ENCODE measurements around the gene MACROD2.
"Not testable (repeated sequence)": the region's sequence is repeated elsewhere in the genome, so short reads cannot be mapped to it uniquely, and the experiment has no call there.

MACROD2 gene

DNA sequence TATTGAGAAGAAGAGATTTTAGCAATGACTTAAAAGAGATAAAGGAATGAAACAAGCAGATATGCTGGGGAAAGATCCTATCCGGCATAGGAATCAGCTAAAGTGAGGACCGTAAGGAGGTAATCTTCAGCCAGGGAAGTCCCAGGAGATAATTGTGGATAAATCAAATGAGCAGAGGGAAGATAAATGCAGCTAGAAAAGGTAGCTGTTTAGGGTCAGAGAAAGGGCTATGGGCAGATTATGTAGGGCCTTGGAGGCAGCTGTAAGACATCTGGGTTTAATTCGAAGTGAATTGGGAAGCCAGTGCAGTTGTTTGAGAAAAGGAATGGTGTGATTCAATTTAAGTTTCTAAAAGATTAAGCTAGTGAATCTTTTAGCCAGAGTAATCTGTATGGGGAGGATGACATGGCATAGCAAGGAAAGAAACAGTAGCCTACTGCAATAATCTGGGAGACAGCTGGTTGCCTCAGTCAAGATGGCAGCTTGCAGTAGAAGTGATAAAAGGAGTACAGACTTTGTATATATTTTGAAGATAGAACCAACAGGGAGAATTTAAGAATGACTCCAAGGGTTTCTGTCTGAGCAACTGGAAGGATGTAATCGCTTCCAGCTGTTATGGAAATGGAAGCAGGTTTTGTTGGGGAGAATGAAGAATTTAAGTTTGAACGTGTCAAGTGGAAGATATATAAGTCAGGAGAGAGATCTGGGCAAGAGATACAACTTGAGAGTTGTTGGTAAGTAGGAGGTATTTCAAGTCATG is 894.4 kb downstream of the MACROD2 start:
- DNase-seq: no peak

DNA sequence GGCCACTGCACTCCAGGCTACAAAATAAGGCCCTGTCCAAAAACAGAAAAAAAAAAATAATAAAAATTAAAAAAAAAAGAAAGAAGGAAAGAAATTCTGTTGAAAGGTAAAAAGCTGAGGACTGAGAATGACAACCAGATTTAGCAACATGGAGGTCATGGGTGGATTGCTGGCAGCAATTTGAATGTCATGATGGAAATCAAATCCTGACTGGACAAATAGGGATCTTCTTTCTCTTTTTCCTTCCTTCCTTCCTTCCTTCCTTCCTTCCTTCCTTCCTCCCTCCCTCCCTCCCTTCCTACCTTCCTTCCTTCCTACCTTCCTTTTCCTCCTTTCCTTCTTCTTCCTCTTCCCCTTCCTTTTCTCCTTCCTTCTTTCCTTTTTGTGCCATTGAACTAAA is 895.4 kb downstream of the MACROD2 start:
- DNase-seq: no peak

DNA sequence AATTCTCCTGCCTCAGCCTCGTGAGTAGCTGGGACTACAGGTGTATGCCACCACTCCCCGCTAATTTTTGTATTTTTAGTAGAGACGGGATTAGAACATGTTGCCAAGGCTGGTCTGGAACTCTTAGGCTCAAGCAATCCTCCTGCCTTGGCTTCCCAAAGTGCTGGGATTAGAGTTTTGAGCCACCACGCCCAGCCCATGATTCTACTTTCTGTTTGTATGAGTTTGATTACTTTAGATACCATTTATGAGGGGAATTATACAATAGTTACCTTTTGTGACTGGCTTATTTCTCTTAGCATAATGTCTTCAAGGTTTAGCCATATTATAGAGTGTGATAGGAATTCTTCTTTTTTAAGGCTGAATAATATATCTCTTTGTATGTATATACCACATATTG is 897.5 kb downstream of the MACROD2 start:
- no peak for DNase-seq

GRCh38 chr20:14896569-14896968 is 901.3 kb downstream of the MACROD2 start:
- DNase-seq: no peak

GRCh38 chr20:14897608-14898007 is 902.3 kb downstream of the MACROD2 start:
- no peak for DNase-seq

- no peak for DNase-seq
Measured at GRCh38 chr20:14902432-14903089, 907.2 kb downstream of the MACROD2 start.

DNA sequence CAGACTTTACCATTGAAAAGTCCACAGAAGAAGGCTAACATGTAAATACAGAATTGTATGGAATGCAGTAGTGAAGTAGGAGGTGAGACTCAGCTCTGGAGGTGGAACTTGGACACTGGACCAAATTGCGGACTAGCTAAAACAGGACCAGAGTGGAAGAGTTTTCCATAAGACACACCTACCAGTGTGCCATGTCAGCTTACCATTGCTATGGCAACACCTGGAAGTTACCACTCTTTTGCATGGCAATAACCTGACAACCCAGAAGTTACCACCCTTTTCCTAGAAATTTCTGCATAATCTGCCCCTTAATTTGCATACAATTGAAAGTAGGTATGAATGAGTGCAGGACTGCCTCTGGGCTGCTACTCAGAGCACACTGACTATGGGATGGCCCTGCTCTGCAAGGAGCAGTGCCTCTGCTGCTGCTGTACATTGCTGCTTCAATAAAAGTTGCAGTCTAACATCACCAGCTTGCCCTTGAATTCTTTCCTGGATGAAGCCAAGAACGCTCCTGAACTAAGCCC is 911.7 kb downstream of the MACROD2 start:
- no peak for DNase-seq

DNA sequence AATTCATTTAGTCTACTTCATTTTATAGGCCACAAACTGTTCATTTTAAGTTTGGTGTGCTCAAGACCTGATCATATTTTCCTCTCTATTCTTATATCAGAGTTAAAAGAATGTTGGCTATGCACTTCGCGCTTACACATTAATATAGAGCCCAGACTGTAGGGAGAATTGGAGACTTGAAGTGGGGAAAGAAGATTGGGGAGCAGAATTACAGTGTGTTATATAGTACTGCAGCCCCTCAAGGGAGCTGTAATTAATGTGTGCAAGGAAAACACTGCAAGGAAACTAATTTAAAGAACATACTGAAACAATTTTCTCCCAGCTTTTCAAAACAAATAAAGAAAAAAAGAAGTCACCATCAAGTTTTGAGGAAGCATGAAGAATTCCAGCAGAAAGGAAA is 914.8 kb downstream of the MACROD2 start:
- no peak for DNase-seq

- DNase-seq: no peak
Measured at GRCh38 chr20:14913896-14914620, 918.7 kb downstream of the MACROD2 start.

DNA sequence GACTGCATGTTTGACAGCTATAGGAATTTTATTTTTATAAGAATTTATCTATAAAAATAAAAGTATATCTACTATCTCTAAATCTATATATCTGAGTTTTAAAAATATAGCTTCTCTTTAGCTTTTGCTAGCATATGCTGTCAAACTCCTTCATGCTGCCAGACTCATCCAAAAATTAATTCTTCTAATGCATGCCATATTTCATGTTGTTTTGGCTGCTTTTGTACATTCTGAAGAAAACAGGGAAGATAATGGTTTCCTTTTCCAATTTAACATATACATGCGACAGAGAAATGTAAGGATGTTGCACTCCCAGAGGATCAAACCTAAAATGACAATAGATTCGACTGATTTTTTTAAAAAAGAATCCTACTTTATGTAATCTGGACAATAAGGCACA is 919.3 kb downstream of the MACROD2 start:
- no peak for DNase-seq

DNA sequence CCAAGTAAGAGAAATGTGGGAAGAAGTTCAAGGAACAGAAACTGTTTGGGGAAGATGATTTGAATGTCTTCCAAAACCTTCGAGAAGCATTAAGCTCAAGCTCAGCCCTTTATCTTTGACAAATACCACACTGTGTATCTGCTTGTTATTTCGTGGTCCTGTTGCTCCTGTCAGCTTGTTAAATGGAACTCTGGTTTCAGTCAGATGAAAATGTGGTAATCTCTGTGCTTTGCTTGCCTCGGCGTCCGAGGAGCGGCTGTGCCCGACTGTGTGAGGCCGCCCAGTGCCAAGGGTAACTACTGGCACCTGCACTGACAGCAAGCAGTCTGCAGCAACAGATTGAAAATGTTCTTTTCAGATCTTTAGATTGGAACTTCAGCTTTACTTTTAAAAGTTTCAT is 920.0 kb downstream of the MACROD2 start:
- DNase-seq: no peak

- no peak for DNase-seq
Measured at GRCh38 chr20:14916360-14916920, 921.1 kb downstream of the MACROD2 start.

GRCh38 chr20:14918281-14918680 is 923.0 kb downstream of the MACROD2 start:
- no peak for DNase-seq

- DNase-seq: no peak
Measured at GRCh38 chr20:14918976-14919375, 923.7 kb downstream of the MACROD2 start.

DNA sequence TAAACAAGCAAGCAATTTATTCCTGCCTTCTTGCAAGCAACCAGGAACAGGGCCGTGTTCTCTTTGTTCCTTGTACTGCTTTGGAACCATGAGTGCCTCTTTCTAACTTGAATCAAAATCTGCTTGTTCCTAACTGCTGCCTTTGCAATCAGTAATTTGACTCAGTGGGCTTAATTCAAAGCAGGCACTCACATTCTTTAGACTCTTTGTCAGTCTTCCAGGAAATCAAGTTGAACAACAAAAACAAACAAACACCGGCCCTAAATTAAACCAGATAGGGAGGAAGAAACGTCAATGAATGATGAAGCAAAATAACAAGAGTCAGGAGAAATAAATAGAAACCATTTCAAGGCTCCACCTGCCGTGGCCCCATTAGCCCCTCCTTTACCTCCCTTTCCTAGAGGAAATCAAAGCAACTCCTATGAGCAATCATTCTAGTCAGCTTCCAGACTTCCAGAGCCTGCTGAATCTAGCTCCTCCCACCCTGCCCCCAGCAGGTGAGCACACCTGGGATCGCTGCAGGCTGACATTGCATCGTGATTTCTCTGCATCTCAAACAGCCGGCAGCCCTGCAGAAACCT is 924.3 kb downstream of the MACROD2 start:
- no peak for DNase-seq

DNA sequence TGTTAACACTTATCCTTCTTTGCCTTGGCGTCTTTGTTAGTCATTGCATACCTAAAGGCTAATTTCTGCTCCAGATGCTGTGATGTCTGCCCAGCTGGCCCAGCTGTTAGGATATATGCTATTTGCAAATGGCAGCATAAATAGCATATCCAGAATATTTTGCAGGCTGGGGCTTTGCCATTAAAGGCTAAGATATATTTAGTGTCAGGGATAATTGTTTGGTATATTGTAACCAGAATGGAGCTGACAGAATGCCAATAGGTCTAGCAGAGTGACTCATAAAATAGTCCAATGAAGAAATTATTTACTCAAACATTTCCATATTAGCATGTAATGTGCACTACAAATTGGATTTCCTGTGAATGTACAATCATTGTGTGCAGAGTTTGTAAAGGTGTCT is 926.2 kb downstream of the MACROD2 start:
- DNase-seq: no peak

DNA sequence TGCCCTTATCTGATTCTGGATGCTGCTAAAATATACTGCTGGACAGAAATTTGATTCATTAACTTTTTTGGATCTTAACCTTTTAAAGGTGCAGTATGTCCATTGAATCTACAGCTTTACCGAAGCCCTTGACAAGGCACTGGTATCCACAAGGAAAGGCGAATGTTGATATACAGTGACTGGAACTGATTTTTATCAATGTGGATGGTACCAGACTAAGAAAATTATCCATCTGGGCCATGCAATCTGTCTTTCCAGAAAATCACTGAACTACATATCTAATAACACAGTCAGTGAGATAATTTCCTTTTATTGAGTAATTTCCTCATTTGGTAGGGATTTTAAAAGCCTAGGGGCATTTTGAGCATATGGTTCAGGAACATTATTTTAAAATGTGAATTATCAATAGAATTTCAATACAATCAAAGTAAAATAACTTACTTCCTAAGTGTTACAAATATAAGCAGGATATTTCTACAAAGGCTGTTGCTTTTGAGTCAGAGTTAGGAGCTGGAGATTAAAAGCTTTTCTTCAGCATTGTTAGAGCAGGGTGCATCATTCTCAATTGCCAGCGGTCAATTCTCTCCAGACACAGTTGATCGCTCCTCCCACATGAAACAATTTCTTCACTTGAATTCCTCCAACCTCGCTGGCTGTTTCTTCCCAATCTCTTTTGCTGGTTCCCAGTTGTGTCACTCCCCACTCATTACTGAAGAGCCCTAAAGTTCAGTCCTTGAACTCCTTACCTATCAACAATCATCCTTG is 927.4 kb downstream of the MACROD2 start:
- no peak for DNase-seq

DNA sequence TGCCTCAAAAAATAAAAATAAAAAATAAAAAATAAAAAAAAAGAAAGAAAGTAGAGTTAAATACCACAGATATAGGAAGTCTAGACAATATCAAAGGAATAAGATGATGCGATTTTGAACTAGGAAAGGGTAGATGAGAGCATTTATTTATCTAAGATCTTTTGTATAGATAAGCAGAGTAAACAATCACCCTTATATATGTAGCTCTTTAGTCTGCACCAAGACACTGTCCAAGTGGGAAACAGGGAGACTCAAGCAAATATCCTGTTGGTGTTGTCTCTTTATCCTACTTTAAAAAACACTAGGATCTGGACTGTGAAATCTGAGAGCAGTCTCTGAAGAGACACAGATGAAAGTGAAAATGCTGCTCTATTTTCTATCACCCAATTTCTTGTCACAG is 929.1 kb downstream of the MACROD2 start:
- DNase-seq: no peak

DNA sequence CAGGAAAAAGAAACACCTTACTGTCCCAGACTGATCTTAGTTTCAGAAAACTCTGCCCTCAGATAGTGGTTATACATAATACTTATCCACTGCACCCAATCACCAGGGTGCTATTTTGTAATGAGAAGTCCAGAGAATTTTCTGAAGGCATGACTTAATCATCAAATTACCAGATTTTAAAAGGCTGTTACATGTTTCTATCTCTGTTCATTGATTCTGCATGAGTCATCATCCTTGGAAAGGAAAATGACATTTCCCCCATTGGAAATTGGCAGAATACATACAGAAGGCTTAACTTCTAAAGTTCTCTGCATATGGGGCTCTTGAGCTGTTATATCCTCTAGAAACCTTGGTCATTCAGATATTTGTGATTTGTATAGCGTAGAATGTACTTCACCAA is 930.0 kb downstream of the MACROD2 start:
- DNase-seq: no peak

GRCh38 chr20:14926436-14926835 is 931.1 kb downstream of the MACROD2 start:
- not testable (repeated sequence) for DNase-seq

GRCh38 chr20:14928083-14928482 is 932.8 kb downstream of the MACROD2 start:
- no peak for DNase-seq

- no peak for DNase-seq
Measured at GRCh38 chr20:14929388-14929787, 934.1 kb downstream of the MACROD2 start.
